Activated B cell treated with CpG ODN at 0.5 μM for 24 hours (primary cell): ENCODE measurements around the gene RTF1. TPM values are rescaled to one million over a fixed set of nuclear protein-coding genes. Genes with fewer than 3 reads are reported as not detected.

ENCODE experiments used
- ATAC-seq: fragments of 200-7000 bp; cut with Tn5 transposase; one replicate; pipeline ENCODE4 v1.10.0; 2021; ENCODE audit warnings: low read depth, mild to moderate bottlenecking, moderate library complexity
- CTCF ChIA-PET: fragments of 350-600 bp; sonication (Branson Sonifier 250); formaldehyde crosslinking; loops from one replicate; lab custom pipeline; 2021; ENCODE audit warnings: antibody characterized with exemption; lab: Charles Lee
- POLR2A ChIA-PET: fragments of 350-600 bp; sonication (Branson Sonifier 250); formaldehyde crosslinking; loops from one replicate; lab custom pipeline; 2021; ENCODE audit warnings: antibody characterized with exemption; lab: Charles Lee
- DNase-seq: peaks from one replicate; pipeline ENCODE4 v3.0.0; 2022
- H3K27ac Mint-ChIP-seq: one replicate; pipeline ENCODE4 v1.8.0; 2020; ENCODE audit warnings: mixed read lengths
- H3K27me3 Mint-ChIP-seq: one replicate; pipeline ENCODE4 v1.8.0; 2021; ENCODE audit warnings: mixed read lengths
- H3K36me3 Mint-ChIP-seq: one replicate; pipeline ENCODE4 v1.8.0; 2021; ENCODE audit warnings: low read depth, mixed read lengths
- H3K4me1 Mint-ChIP-seq: one replicate; pipeline ENCODE4 v1.8.0; 2021; ENCODE audit warnings: mixed read lengths
- H3K4me3 Mint-ChIP-seq: one replicate; pipeline ENCODE4 v1.8.0; 2020; ENCODE audit warnings: mild to moderate bottlenecking, mixed read lengths
- H3K9me3 Mint-ChIP-seq: one replicate; pipeline ENCODE4 v1.8.0; 2020; ENCODE audit warnings: mixed read lengths
- intact Hi-C: fragments of 100-400 bp; cut with micrococcal nuclease; formaldehyde crosslinking; loops from one replicate; pipeline ENCODE4 v1.15.1; 2024
- total RNA-seq: library from RNA; stranded (reverse); gene quantifications from 2 replicates; pipeline ENCODE4 v1.2.3, GENCODE V29; 2022
- TF ChIP-seq, protein P1 (sequence below): fragments of 200-600 bp; IDR thresholded peaks from one replicate; pipeline ENCODE4 v1.8.0; 2022; ENCODE audit warnings: antibody characterized with exemption, mild to moderate bottlenecking

The RTF1 gene
- total RNA-seq, 1 donor from 2014 or later: 37.2 TPM

DNA sequence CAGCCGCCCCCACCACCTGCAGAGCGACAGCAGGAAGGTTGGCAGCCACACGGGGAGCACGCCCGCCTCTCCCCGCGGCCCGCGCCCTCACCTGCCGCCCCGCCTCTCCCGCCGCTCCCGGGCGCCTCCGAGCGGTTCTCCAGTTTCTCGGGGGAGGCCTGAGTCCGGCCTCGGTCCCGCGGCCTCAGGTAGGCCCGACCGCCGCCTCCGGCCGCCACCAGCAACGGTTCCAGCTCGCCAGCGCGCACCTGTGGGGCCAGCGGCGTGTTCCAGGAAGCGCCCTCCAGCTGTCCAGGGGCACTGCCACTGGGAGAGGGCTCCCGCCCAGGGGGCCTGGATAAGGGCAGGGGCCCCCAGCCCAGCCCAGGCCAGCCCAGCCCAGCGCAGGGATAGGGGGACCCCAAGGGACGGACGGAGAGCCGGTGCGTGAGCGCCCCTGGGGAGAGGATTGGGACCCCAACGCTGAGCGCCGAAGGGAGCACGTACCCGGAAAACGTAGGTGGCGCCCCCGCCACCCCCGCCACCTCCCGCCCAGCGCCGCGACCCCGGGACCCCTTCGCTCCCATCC is 94.5 kb downstream of the RTF1 start:
- H3K36me3 Mint-ChIP-seq: no peaks in the 10 kb centered on the region
- DNase-seq (no peak), ATAC-seq (no peak)
- H3K4me1 Mint-ChIP-seq: peaks cover 24% of the 10 kb centered on the region
- no peak overlapping the region for H3K27ac Mint-ChIP-seq
- intact Hi-C loops: no loop called here
- no peaks in the 10 kb centered on the region for H3K9me3 Mint-ChIP-seq
- TF ChIP-seq, protein P1, sequence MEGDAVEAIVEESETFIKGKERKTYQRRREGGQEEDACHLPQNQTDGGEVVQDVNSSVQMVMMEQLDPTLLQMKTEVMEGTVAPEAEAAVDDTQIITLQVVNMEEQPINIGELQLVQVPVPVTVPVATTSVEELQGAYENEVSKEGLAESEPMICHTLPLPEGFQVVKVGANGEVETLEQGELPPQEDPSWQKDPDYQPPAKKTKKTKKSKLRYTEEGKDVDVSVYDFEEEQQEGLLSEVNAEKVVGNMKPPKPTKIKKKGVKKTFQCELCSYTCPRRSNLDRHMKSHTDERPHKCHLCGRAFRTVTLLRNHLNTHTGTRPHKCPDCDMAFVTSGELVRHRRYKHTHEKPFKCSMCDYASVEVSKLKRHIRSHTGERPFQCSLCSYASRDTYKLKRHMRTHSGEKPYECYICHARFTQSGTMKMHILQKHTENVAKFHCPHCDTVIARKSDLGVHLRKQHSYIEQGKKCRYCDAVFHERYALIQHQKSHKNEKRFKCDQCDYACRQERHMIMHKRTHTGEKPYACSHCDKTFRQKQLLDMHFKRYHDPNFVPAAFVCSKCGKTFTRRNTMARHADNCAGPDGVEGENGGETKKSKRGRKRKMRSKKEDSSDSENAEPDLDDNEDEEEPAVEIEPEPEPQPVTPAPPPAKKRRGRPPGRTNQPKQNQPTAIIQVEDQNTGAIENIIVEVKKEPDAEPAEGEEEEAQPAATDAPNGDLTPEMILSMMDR: no peak
- no peak overlapping the region for H3K4me3 Mint-ChIP-seq
- ChIA-PET POLR2A (interaction anchor here (1.0 kb wide), 1 partner anchor 10 kb away, joined by 4 read pairs; no protein-coding TSS in a partner anchor), CTCF (no interaction called here)
- peaks cover 5% of the 10 kb centered on the region for H3K27me3 Mint-ChIP-seq

DNA sequence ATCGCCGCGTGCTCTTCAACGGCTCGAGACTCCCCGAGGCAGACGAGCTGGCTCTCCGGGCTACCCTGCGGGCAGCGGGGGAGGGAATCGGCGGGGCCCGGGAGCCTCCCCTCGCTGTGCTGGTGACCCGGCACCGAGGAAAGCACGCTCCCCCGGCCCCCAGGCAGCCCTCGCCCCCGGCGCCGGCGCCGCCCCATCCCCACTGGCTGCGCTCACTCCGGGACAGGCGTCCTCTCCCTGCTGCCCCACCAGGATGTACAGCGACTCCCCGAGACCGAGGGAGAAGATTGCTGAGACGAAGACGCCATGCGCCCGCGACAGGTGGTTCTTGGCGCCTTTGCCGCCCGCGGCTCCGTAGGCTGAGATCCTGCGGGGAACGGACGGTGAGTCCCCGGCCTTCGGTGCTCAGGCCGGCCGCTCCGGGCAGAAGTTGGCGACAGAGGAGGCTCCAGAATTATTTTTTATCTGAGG is 95.0 kb downstream of the RTF1 start:
- Mint-ChIP-seq H3K36me3 (peaks cover 2% of the 10 kb centered on the region), H3K27ac (no peak overlapping the region), H3K4me1 (peaks cover 24% of the 10 kb centered on the region), H3K9me3 (no peaks in the 10 kb centered on the region), H3K4me3 (peak overlapping the region; percentile 85), H3K27me3 (peaks cover 5% of the 10 kb centered on the region)
- ChIA-PET CTCF (no interaction called here), POLR2A (interaction anchor here (1.0 kb wide), 1 partner anchor 10 kb away, joined by 4 read pairs; no protein-coding TSS in a partner anchor)
- TF ChIP-seq, protein P1: no peak
- DNase-seq (no peak), ATAC-seq (no peak)
- intact Hi-C loops: no loop called here

DNA sequence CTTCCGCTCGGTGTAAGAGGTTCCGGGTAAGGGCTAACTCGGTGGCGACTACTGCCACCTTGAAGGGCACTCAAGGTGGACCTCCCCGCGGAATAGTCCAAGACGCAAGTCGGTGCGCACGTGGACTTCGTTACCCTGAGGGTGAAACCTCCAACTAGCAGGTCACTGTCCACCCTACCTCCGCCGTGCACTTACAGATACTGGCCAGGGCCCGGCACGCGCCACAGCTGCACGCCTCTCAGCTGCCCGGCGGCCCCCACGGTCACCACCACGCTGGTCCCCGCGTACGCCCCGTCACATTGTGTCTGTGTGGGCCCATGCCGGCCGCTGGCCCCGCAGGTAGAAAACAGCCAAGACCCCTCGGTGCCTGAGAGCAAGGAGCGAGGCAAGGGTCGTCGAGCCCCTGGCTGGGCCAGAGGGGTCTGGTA is 95.6 kb downstream of the RTF1 start:
- ChIA-PET CTCF (no interaction called here), POLR2A (interaction anchor here (1.0 to 1.7 kb wide), 4 partner anchors 10 to 32 kb away, joined by 3 to 5 read pairs (median 4); partner anchors contain the start of genes ITPKA and RPAP1)
- TF ChIP-seq, protein P1: no peak
- Mint-ChIP-seq H3K36me3 (peaks cover 6% of the 10 kb centered on the region), H3K27me3 (peaks cover 5% of the 10 kb centered on the region), H3K4me3 (peak overlapping the region; percentile 85), H3K27ac (no peak overlapping the region), H3K9me3 (no peaks in the 10 kb centered on the region), H3K4me1 (peaks cover 24% of the 10 kb centered on the region)
- intact Hi-C loops: no loop called here
- ATAC-seq (no peak), DNase-seq (no peak)

DNA sequence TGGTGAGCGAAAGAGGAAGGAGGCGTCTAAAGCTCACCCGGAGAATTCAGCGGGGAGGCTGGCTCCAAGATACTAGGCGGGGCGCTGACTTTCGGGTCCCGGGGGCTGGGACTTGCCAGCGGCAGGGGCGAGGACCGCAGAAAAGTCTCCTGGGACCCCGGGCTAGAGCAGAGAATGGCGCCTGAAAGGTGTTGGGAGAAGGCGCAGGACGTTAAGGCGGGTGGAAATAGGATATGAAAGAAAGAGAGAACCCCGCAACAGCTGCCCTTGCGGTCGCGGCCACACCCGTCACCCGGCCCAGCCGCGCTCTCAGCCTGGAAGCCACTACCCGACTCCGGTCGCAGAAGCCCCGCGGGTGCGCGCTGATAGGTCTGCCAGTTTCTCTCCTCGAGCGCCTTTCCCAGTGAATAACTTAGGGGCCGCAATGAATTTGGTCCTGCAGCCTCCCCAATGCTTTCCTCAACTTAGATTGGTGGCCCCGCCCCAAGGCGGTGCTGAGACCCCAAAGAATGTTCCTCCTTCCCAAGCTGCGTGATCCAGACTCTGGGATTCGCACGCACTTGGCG is 96.1 kb downstream of the RTF1 start:
- ChIA-PET POLR2A (interaction anchor here (1.0 to 1.7 kb wide), 5 partner anchors 11 to 31 kb away, joined by 3 to 5 read pairs (median 3); partner anchors contain the start of genes ITPKA and RPAP1), CTCF (no interaction called here)
- peak; percentile 79 for ATAC-seq
- Mint-ChIP-seq H3K4me1 (peaks cover 24% of the 10 kb centered on the region), H3K36me3 (peaks cover 11% of the 10 kb centered on the region), H3K9me3 (no peaks in the 10 kb centered on the region), H3K27me3 (peaks cover 5% of the 10 kb centered on the region), H3K27ac (peak overlapping the region; percentile 41), H3K4me3 (peak overlapping the region; percentile 85)
- TF ChIP-seq, protein P1: no peak
- intact Hi-C loops: loop anchor here (1.0 kb wide), 2 partner anchors 11 to 46 kb away; partner anchors contain the start of gene TYRO3
- peak; percentile 52 for DNase-seq
